GM23338 (cell line): Measurements from ENCODE around the gene PAM16. TPM values are rescaled to one million over a fixed set of nuclear protein-coding genes. Genes with fewer than 3 reads are reported as not detected.

Experiments
- EZH2 ChIP-seq: fragments of 200-600 bp; sonication (generic); IDR thresholded peaks from one replicate; pipeline ENCODE4 v1.8.0; 2017; ENCODE audit warnings: antibody characterized with exemption, mild to moderate bottlenecking, low read depth; ENCODE audit not compliant: unreplicated experiment
- JUNB ChIP-seq: IDR thresholded peaks from one replicate; pipeline ENCODE4 v1.6.1; 2016; ENCODE audit warnings: antibody characterized with exemption; ENCODE audit not compliant: unreplicated experiment
- NANOG ChIP-seq: IDR thresholded peaks from 2 replicates; pipeline ENCODE4 v1.6.1; 2016; ENCODE audit warnings: antibody characterized with exemption, borderline replicate concordance
- POLR2AphosphoS5 ChIP-seq: IDR thresholded peaks from 2 replicates; pipeline ENCODE4 v1.6.1; 2016; ENCODE audit warnings: antibody characterized with exemption, low read depth
- REST ChIP-seq: IDR thresholded peaks from one replicate; pipeline ENCODE4 v1.6.1; 2018; ENCODE audit warnings: antibody characterized with exemption; ENCODE audit not compliant: unreplicated experiment
- STAT1 ChIP-seq: IDR thresholded peaks from one replicate; pipeline ENCODE4 v1.6.1; 2016; ENCODE audit warnings: antibody characterized with exemption; ENCODE audit not compliant: unreplicated experiment
- ZNF331 ChIP-seq: fragments of 250-450 bp; sonication (Bioruptor Pico); IDR thresholded peaks from 2 replicates; pipeline ENCODE4 v1.5.0; 2020; ENCODE audit warnings: low read depth, mild to moderate bottlenecking, moderate library complexity
- ZNF462 ChIP-seq: fragments of 250-450 bp; sonication (Bioruptor Pico); IDR thresholded peaks from 2 replicates; pipeline ENCODE4 v1.5.0; 2020; ENCODE audit warnings: mild to moderate bottlenecking, moderate library complexity
- polyA plus RNA-seq: library from polyadenylated mRNA; unstranded; fragments of >200 nt; fragmentation: Nextera tagmentation; extraction: Ambion mirVana; gene quantifications from 2 replicates; pipeline ENCODE4 v1.2.1, GENCODE V29; 2016
- total RNA-seq: library from RNA; depleted of rRNA; stranded (reverse); fragments of >200 nt; shearing (Covaris generic); gene quantifications from 2 replicates; pipeline ENCODE4 v1.2.3, GENCODE V29; 2014

Gene PAM16
- total and polyA plus RNA-seq, 2 experiments from 2014 or later = 84.1 to 283 TPM

GRCh38 chr16:4380119-4381063 is 29.3 kb upstream of the PAM16 start (continued):
- no peak for TF ChIP-seq ZNF462 (CRISPR knock-in tag)
- TF ChIP-seq REST = no peak
- no peak for TF ChIP-seq EZH2
- no peak for TF ChIP-seq NANOG
- TF ChIP-seq STAT1 = no peak
- TF ChIP-seq POLR2AphosphoS5 = no peak
- TF ChIP-seq ZNF331 (CRISPR knock-in tag) = no peak
- TF ChIP-seq JUNB = no peak
